Transverse colon (tissue), 4 donors: ENCODE results near the gene DDB1. TPM values are rescaled to one million over a fixed set of nuclear protein-coding genes. Genes with fewer than 3 reads are reported as not detected.

Source experiments
- DNase-seq: peaks from one replicate; pipeline ENCODE4 v3.0.0-alpha.2; 2019
- H3K27ac ChIP-seq, 4 donors: fragments of 200-600 bp; sonication (generic); 2 replicates each; pipeline ENCODE4 v1.5.1; 2016 to 2018; ENCODE audit warnings: inconsistent platforms in 4 of 4
- H3K27me3 ChIP-seq: fragments of 200-600 bp; sonication (generic); 2 replicates; pipeline ENCODE4 v1.5.1; 2017; ENCODE audit warnings: inconsistent platforms
- H3K36me3 ChIP-seq, 4 donors: fragments of 200-600 bp; sonication (generic); 2 replicates each; pipeline ENCODE4 v1.5.1; 2017 to 2019; ENCODE audit warnings: inconsistent platforms in 4 of 4
- H3K4me1 ChIP-seq, 4 donors: fragments of 200-600 bp; sonication (generic); 2 replicates each; pipeline ENCODE4 v1.5.1; 2017 to 2020; ENCODE audit warnings: inconsistent platforms in 4 of 4
- H3K4me3 ChIP-seq, 4 donors: fragments of 200-600 bp; sonication (generic); 1 replicate in 1 of 4; 2 replicates in 3 of 4; pipeline versions ENCODE4 v1.5.1 to v1.6.1; 2017 to 2019; ENCODE audit warnings: inconsistent platforms in 4 of 4
- H3K9me3 ChIP-seq, 2 donors: fragments of 200-600 bp; sonication (generic); 2 replicates each; pipeline ENCODE4 v1.5.1; 2017 to 2019; ENCODE audit warnings: inconsistent platforms in 2 of 2
- CTCF ChIP-seq, 5 experiments: fragments of 200-600 bp in 3 of 5; fragments of 450-650 bp in 2 of 5; sonication (generic) in 3 of 5; IDR thresholded peaks; 1 replicate in 2 of 5; 2 replicates in 3 of 5; pipeline ENCODE4 v1.5.1; 2016 to 2017; ENCODE audit warnings: antibody characterized with exemption in 5 of 5, inconsistent platforms in 3 of 5, mild to moderate bottlenecking in 2 of 5, moderate library complexity in 1 of 5
- EP300 ChIP-seq: sonication (generic); formaldehyde crosslinking; IDR thresholded peaks from one replicate; pipeline ENCODE4 v1.6.1; 2017; ENCODE audit warnings: antibody characterized with exemption, low read depth
- POLR2A ChIP-seq: fragments of 450-650 bp; IDR thresholded peaks from one replicate; pipeline ENCODE4 v1.6.1; 2016; ENCODE audit warnings: antibody characterized with exemption, mild to moderate bottlenecking, moderate library complexity
- POLR2AphosphoS5 ChIP-seq, 3 donors: sonication (generic); formaldehyde crosslinking; IDR thresholded peaks; one replicate each; pipeline ENCODE4 v1.6.1; 2016; ENCODE audit warnings: antibody characterized with exemption in 3 of 3
- WGBS, 2 donors: methylation state at CpG; one replicate each; pipeline ENCODE4 v1.1.5; 2018; ENCODE audit warnings: low coverage in 1 of 2; 5-methylcytosine and 5-hydroxymethylcytosine counted together
- in situ Hi-C, 4 donors: fragments of 200-750 bp; cut with MboI; loops; one replicate each; pipeline versions ENCODE4 v1.15.0 to v1.15.1; 2017; ENCODE audit warnings: low sequenced_read_pairs in 3 of 4, low pct_ligation_motif_present in 1 of 4, low pct_unique_long_range_greater_than_20kb in 1 of 4
- intact Hi-C: fragments of 100-400 bp; cut with DNase I; formaldehyde crosslinking; loops from one replicate; pipeline ENCODE4 v1.15.1; 2023; ENCODE audit warnings: low total_unique reads
- total RNA-seq, 4 donors: library from RNA; depleted of rRNA; stranded (reverse); fragments of >200 nt; gene quantifications; one replicate each; pipeline ENCODE4 v1.1.0, GENCODE V29; 2016

DDB1 gene
- total RNA-seq, 4 donors from 2014 or later, result 105 to 127 (median 123) TPM

GRCh38 chr11:61266602-61267001 lies 66.3 kb downstream of the DDB1 start:
- Histone ChIP-seq H3K4me3 (no peak overlapping the region), H3K27me3 (no peaks in the 10 kb centered on the region), H3K4me1 (no peaks in the 10 kb centered on the region), H3K9me3 (no peaks in the 10 kb centered on the region), H3K36me3 (no peaks in the 10 kb centered on the region), H3K27ac (no peak overlapping the region)
- intact Hi-C loops, result no loop called here
- in situ Hi-C loops, result loop anchor here in 1 of 4 donors (25.0 kb wide), 1 partner anchor 121 kb away; the partner anchor contains the start of gene TMEM216
- no peak for DNase-seq
- WGBS, 2 donors, result 76 to 77% methylated on average over 3 to 4 of the region's 4 CpGs
- no peak for TF ChIP-seq POLR2AphosphoS5 (IDR thresholded peaks at IDR 0.05)

DNA sequence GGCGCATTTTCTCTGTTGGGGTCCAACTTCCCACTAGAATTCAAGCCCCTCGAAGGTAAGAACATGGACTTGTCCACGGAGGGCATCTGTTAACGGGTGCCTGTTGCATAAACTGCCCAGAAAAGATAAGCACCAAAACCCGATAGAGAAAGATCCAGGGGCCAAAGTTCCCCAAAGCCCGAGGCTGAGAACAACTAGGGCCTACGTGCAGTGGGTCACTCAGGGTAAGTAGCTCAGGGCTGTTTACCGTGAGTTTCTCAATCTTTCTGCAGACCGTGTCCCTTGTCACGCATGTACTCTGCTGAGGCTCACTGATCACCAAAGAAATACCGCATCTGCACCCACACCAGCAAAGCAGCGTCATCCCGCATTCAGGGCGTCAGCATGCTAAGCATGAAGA lies 67.5 kb downstream of the DDB1 start:
- DNase-seq, result no peak
- Histone ChIP-seq H3K36me3 (no peaks in the 10 kb centered on the region), H3K9me3 (no peaks in the 10 kb centered on the region), H3K4me3 (no peak overlapping the region), H3K27me3 (no peaks in the 10 kb centered on the region), H3K4me1 (no peaks in the 10 kb centered on the region), H3K27ac (no peak overlapping the region)
- no peak for TF ChIP-seq CTCF (IDR thresholded peaks at IDR 0.05)
- TF ChIP-seq EP300, result no peak
- TF ChIP-seq POLR2AphosphoS5 (IDR thresholded peaks at IDR 0.05), result no peak
- TF ChIP-seq POLR2A, result no peak
- 91% methylated on average over 14 of the region's 14 CpGs; no CpG with 5 or more reads in 1 of the 2 donors for WGBS, 2 donors
- in situ Hi-C loops, result loop anchor here in 1 of 4 donors (25.0 kb wide), 1 partner anchor 122 kb away; the partner anchor contains the start of gene TMEM216
- intact Hi-C loops, result no loop called here

- WGBS, 2 donors, result 93 to 100% methylated on average over 1 to 14 of the region's 14 CpGs
- in situ Hi-C loops (loop anchor here in 1 of 4 donors (25.0 kb wide), 1 partner anchor 123 kb away; the partner anchor contains the start of gene TMEM216), intact Hi-C loops (no loop called here)
- no peak for TF ChIP-seq POLR2AphosphoS5 (IDR thresholded peaks at IDR 0.05)
- no peak for TF ChIP-seq POLR2A
- TF ChIP-seq CTCF (IDR thresholded peaks at IDR 0.05), result no peak
- TF ChIP-seq EP300, result no peak
- Histone ChIP-seq H3K9me3 (no peaks in the 10 kb centered on the region), H3K36me3 (no peaks in the 10 kb centered on the region), H3K4me3 (no peak overlapping the region), H3K4me1 (no peaks in the 10 kb centered on the region), H3K27me3 (no peaks in the 10 kb centered on the region), H3K27ac (no peak overlapping the region)
- DNase-seq, result no peak
Measured at GRCh38 chr11:61264795-61265194, 68.1 kb downstream of the DDB1 start.

GRCh38 chr11:61264371-61264770 lies 68.5 kb downstream of the DDB1 start:
- no peaks in the 10 kb centered on the region for H3K36me3 ChIP-seq
- H3K27me3 ChIP-seq, result no peaks in the 10 kb centered on the region
- no peak overlapping the region for H3K27ac ChIP-seq
- intact Hi-C loops, result no loop called here
- DNase-seq, result no peak
- WGBS, 2 donors, result 93% methylated on average over 6 of the region's 6 CpGs; no CpG with 5 or more reads in 1 of the 2 donors
- TF ChIP-seq POLR2AphosphoS5 (IDR thresholded peaks at IDR 0.05), result no peak
- no peak for TF ChIP-seq POLR2A
- TF ChIP-seq CTCF (IDR thresholded peaks at IDR 0.05), result no peak
- no peak for TF ChIP-seq EP300
- in situ Hi-C loops, result loop anchor here in 1 of 4 donors (25.0 kb wide), 1 partner anchor 123 kb away; the partner anchor contains the start of gene TMEM216
- H3K9me3 ChIP-seq, result no peaks in the 10 kb centered on the region
- H3K4me3 ChIP-seq, result no peak overlapping the region
- H3K4me1 ChIP-seq, result no peaks in the 10 kb centered on the region

DNA sequence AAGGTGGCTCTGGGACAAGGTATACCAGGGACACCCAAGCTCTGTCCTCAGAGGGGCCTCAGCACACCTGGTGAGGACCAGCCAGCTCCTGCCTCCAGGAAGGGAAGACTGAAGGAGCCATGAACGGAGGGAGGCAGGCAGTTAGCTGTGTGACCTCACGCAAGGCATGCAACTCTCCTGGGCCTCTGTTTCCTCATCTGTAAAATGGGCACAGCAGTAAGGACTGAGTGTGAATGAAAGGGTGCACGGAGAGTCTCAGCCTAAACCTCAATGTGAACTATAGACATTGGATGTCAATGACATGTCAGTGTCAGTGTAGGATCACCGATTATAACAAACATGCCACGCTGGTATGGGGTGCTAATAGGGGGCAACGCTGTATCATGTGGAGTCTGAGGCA lies 73.5 kb downstream of the DDB1 start:
- TF ChIP-seq CTCF (IDR thresholded peaks at IDR 0.05), result no peak
- no peak for TF ChIP-seq EP300
- TF ChIP-seq POLR2A, result no peak
- TF ChIP-seq POLR2AphosphoS5 (IDR thresholded peaks at IDR 0.05), result no peak
- WGBS, 2 donors, result 87 to 90% methylated on average over 4 to 6 of the region's 6 CpGs
- Histone ChIP-seq H3K27ac (no peak overlapping the region), H3K27me3 (no peaks in the 10 kb centered on the region), H3K36me3 (no peaks in the 10 kb centered on the region), H3K4me3 (no peak overlapping the region), H3K9me3 (no peaks in the 10 kb centered on the region), H3K4me1 (no peaks in the 10 kb centered on the region)
- in situ Hi-C loops (loop anchor here in 1 of 4 donors (25.0 kb wide), 1 partner anchor 128 kb away; the partner anchor contains the start of gene TMEM216), intact Hi-C loops (no loop called here)
- no peak for DNase-seq
